Heart left ventricle (tissue), 16 donors: ENCODE results near the gene UCHL1. TPM values are rescaled to one million over a fixed set of nuclear protein-coding genes. Genes with fewer than 3 reads are reported as not detected.

Experiments used
- ATAC-seq, 4 donors: fragments of 200-7000 bp; cut with Tn5 transposase; one replicate each; pipeline ENCODE4 v1.9.1; 2020 to 2022; ENCODE audit warnings: moderate library complexity in 4 of 4, mild to moderate bottlenecking in 3 of 4, moderate number of reproducible peaks in 1 of 4
- DNase-seq, 5 donors: peaks; one replicate each; pipeline ENCODE4 v3.0.0-alpha.2; 2020
- H3K27ac ChIP-seq, 12 donors: fragments of 200-600 bp; sonication (generic) in 4 of 12; one replicate each; pipeline versions ENCODE4 v1.5.0 to v1.8.0; 2016 to 2022; ENCODE audit warnings: mild to moderate bottlenecking in 2 of 12
- H3K27me3 ChIP-seq, 9 donors: fragments of 200-600 bp; sonication (generic) in 2 of 9; one replicate each; pipeline versions ENCODE4 v1.5.1 to v1.8.0; 2016 to 2022; ENCODE audit warnings: mild to moderate bottlenecking in 3 of 9
- H3K36me3 ChIP-seq, 9 donors: fragments of 200-600 bp; sonication (generic) in 2 of 9; one replicate each; pipeline versions ENCODE4 v1.5.0 to v1.8.0; 2018 to 2022; ENCODE audit warnings: mild to moderate bottlenecking in 2 of 9
- H3K4me1 ChIP-seq, 12 donors: fragments of 200-600 bp; sonication (generic) in 4 of 12; one replicate each; pipeline versions ENCODE4 v1.5.0 to v1.8.0; 2016 to 2022; ENCODE audit warnings: mild to moderate bottlenecking in 3 of 12
- H3K4me3 ChIP-seq, 12 donors: fragments of 200-600 bp; sonication (generic) in 4 of 12; one replicate each; pipeline versions ENCODE4 v1.5.0 to v1.8.0; 2017 to 2022; ENCODE audit warnings: mild to moderate bottlenecking in 9 of 12, moderate library complexity in 4 of 12
- H3K9me3 ChIP-seq, 12 donors: fragments of 200-600 bp; sonication (generic) in 4 of 12; one replicate each; pipeline versions ENCODE4 v1.5.0 to v1.8.0; 2016 to 2022; ENCODE audit warnings: mild to moderate bottlenecking in 1 of 12
- CTCF ChIP-seq, 12 donors: fragments of 200-600 bp; sonication (generic) in 4 of 12; IDR thresholded peaks; one replicate each; pipeline versions ENCODE4 v1.5.0 to v1.8.0; 2018 to 2022; ENCODE audit warnings: antibody characterized with exemption in 12 of 12, mild to moderate bottlenecking in 5 of 12
- POLR2A ChIP-seq, 2 donors: fragments of 450-650 bp; IDR thresholded peaks; one replicate each; pipeline ENCODE4 v1.6.1; 2017; ENCODE audit warnings: antibody characterized with exemption in 2 of 2, mild to moderate bottlenecking in 2 of 2, moderate library complexity in 2 of 2
- WGBS, 4 donors: extraction: QIAGEN DNeasy Blood & Tissue Kit in 2 of 4; methylation state at CpG; one replicate each; pipeline versions ENCODE4 v1.1.5 to v1.1.7; 2013 to 2018; 5-methylcytosine and 5-hydroxymethylcytosine counted together
- intact Hi-C, 10 donors: fragments of 100-400 bp; cut with DNase I; formaldehyde crosslinking; loops; one replicate each; pipeline versions ENCODE4 v1.11.1 to v1.14.2; 2022
- polyA plus RNA-seq, 2 donors: library from polyadenylated mRNA; stranded (reverse); fragments of 200-250 nt; gene quantifications; one replicate each; pipeline ENCODE4 v1.2.3, GENCODE V29; 2013
- total RNA-seq, 9 donors: library from RNA; depleted of rRNA in 2 of 9; stranded (reverse); fragments of >200 nt in 2 of 9; fragmentation: NEBNext Ultra II Directional in 3 of 9; extraction: Animal tissue kit (Norgen Biotek cat#: 25700) in 3 of 9; gene quantifications; one replicate each; pipeline versions ENCODE4 v1.1.0 to v1.2.4, GENCODE V29; 2016 to 2023
- donor health status: ischemic (EF 13 %, LVEDD 7.1; RV severe dilation, severe dysfunction).
- donor health status: healthy with polysubstance abuse.
- donor health status: DM: no; HTN: yes; CAD: no.
- donor health status: DM: no; HTN: no; CAD: no.
- donor health status: ischemic (EF 25% LVEDD 6.9; RV normal size, moderate dysfunction).
- donor health status: ischemic (EF 25% LVEDD 5.7; RV mildly dilated, moderate dysfunction).
- donor health status: healthy.
- donor health status: DM: yes; HTN: yes; CAD: no.
- donor health status: ischemic (EF 35%, LVEDD 5.7; RV mildly dilated, moderate dysfunction).
- donor health status: nonischemic (EF 11% LVEDD 7.7; RV severe dilation, severe dysfunction).
- donor health status: DM: yes; HTN: yes; CAD: no.
- donor health status: PGD.
- donor health status: ischemic (EF 29% LVEDD 5.4; RV normal size, mild dysfunction).
- donor health status: nonischemic (EF 23%, LVEDD 6.1; RV moderate dilation, normal function).

The UCHL1 gene
- total and polyA plus RNA-seq, 11 donors = 2.8 to 81.8 (median 17.7) TPM

GRCh38 chr4:41241919-41242318, 14.8 kb upstream of the UCHL1 start:
- Histone ChIP-seq H3K27ac (no peak overlapping the region), H3K36me3 (no peaks in the 10 kb centered on the region), H3K9me3 (no peaks in the 10 kb centered on the region), H3K4me1 (no peaks in the 10 kb centered on the region), H3K27me3 (peaks cover 0 to 10% (median 0%) of the 10 kb centered on the region in 9 donors), H3K4me3 (no peak overlapping the region)
- intact Hi-C loops = no loop called here
- ATAC-seq (no peak), DNase-seq (no peak)
- 73 to 94% (median 92%) methylated on average over 1 of the region's 1 CpG for WGBS, 4 donors
- TF ChIP-seq POLR2A (IDR thresholded peaks at IDR 0.05) (no peak), CTCF (IDR thresholded peaks at IDR 0.05) (no peak)

DNA sequence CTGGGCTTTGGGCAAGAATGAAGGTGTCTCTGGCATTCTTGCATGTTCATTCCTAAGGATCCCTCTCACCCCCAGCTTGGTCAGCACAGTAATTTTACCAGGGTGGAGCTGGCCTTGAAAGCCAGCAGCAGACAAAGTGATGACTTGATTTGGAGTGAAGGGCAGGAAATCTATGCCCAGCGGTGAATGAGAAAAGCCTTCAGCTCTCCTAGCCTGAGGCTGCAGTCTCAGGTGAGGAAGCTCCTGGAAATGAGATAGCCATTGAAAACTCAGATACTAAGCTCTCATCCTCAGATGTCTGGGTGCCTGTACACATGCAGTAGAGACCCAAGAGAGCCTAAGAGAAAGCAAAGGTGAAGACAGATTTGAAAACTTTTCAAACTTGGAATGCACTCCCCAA, 10.7 kb upstream of the UCHL1 start:
- no peak overlapping the region for H3K4me3 ChIP-seq
- DNase-seq = no peak
- TF ChIP-seq POLR2A (IDR thresholded peaks at IDR 0.05) = no peak
- no peak for TF ChIP-seq CTCF (IDR thresholded peaks at IDR 0.05)
- no peak for ATAC-seq
- H3K27me3 ChIP-seq = peaks cover 0 to 10% (median 0%) of the 10 kb centered on the region in 9 donors
- no peaks in the 10 kb centered on the region for H3K9me3 ChIP-seq
- intact Hi-C loops = no loop called here
- 81 to 92% (median 89%) methylated on average over 1 of the region's 1 CpG for WGBS, 4 donors
- no peak overlapping the region for H3K27ac ChIP-seq
- no peaks in the 10 kb centered on the region for H3K36me3 ChIP-seq
- no peaks in the 10 kb centered on the region for H3K4me1 ChIP-seq

DNA sequence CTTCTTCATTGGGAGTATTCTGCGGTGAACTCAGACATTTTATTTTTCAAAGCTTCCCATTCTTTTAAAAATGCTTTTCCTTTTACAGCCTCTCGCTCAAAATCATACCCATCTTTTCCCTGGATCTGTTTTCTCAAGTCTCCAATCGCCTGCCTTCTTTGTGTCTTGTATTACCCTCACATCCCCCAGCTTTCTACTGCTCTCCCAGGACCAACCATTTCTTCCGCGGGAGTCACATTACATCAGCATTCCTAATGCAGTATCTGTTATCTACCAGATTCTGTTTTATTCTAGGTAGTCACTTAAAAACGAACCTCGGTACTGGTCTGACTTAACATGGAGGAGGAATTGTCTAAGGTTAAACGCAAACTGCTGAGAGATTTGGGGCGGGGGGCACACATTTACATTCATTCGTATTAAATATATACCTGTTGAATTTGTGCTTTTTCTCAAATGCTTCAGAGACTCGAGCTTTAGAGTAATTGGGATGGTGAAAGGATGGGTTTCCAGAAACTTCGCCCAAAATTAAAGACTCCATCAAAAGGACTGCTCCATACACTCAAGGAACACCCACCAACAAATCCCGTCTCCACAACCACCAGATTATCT, 493 bp upstream of the UCHL1 start:
- 20 to 37% (median 33%) methylated on average over 13 of the region's 13 CpGs for WGBS, 4 donors
- H3K27me3 ChIP-seq = peaks cover 4 to 43% (median 13%) of the 10 kb centered on the region in 9 donors
- H3K9me3 ChIP-seq = no peaks in the 10 kb centered on the region
- H3K4me3 ChIP-seq = peak overlapping the region in 11 of 12 donors; percentile 42 to 67 (median 55)
- TF ChIP-seq CTCF (IDR thresholded peaks at IDR 0.05) = no peak
- TF ChIP-seq POLR2A (IDR thresholded peaks at IDR 0.05) = no peak
- DNase-seq (no peak), ATAC-seq (no peak)
- peaks cover 0 to 6% (median 0%) of the 10 kb centered on the region in 9 donors for H3K36me3 ChIP-seq
- intact Hi-C loops = loop anchor here in 3 of 10 donors (5.0 to 10.0 kb wide), 2 partner anchors 629 to 631 kb away; no protein-coding TSS in a partner anchor
- no peak overlapping the region for H3K27ac ChIP-seq
- H3K4me1 ChIP-seq = peaks cover 3 to 23% (median 14%) of the 10 kb centered on the region in 12 donors

- WGBS, 4 donors = 0 to 2% (median 1%) methylated on average over 9 to 69 of the region's 69 CpGs
- no peak overlapping the region for H3K27ac ChIP-seq
- intact Hi-C loops = loop anchor here in 3 of 10 donors (5.0 to 10.0 kb wide), 2 partner anchors 627 to 630 kb away; no protein-coding TSS in a partner anchor
- peaks cover 4 to 43% (median 13%) of the 10 kb centered on the region in 9 donors for H3K27me3 ChIP-seq
- TF ChIP-seq POLR2A (IDR thresholded peaks at IDR 0.05) (no peak), CTCF (IDR thresholded peaks at IDR 0.05) (no peak)
- peak in 3 of 4 donors; percentile 62 to 89 (median 83) for ATAC-seq
- peak overlapping the region; percentile 42 to 67 (median 54) for H3K4me3 ChIP-seq
- peak; percentile 21 to 62 (median 42) for DNase-seq
- H3K4me1 ChIP-seq = peaks cover 3 to 23% (median 14%) of the 10 kb centered on the region in 12 donors
- no peaks in the 10 kb centered on the region for H3K9me3 ChIP-seq
- H3K36me3 ChIP-seq = peaks cover 0 to 12% (median 0%) of the 10 kb centered on the region in 9 donors
These were observed 651 bp downstream of the UCHL1 start for GRCh38 chr4:41257257-41257901.
